Epidermal melanocyte (primary cell): ENCODE measurements around the gene NDUFB5.
"Not testable (repeated sequence)": the region's sequence is repeated elsewhere in the genome, so short reads cannot be mapped to it uniquely, and the experiment has no call there.

Experiments
- DNase-seq: peaks from one replicate; pipeline ENCODE4 v3.0.0; 2011; ENCODE audit warnings: low spot score; ENCODE audit not compliant: insufficient read length

Gene NDUFB5

GRCh38 chr3:179630753-179631451, 26.3 kb downstream of the NDUFB5 start:
- DNase-seq = no peak

GRCh38 chr3:179640469-179640868, 35.9 kb downstream of the NDUFB5 start:
- DNase-seq = no peak

- no peak for DNase-seq
Measured at GRCh38 chr3:179642871-179643270, 38.3 kb downstream of the NDUFB5 start.

GRCh38 chr3:179643837-179644236, 39.2 kb downstream of the NDUFB5 start:
- not testable (repeated sequence) for DNase-seq

- no peak for DNase-seq
Measured at GRCh38 chr3:179646177-179646576, 41.6 kb downstream of the NDUFB5 start.

GRCh38 chr3:179651687-179652446, 47.3 kb downstream of the NDUFB5 start:
- DNase-seq = no peak

GRCh38 chr3:179652447-179653095, 48.0 kb downstream of the NDUFB5 start, which contains the start of gene USP13:
USP13 (plus strand) TSS chr3:179653040; CDS start chr3:179653226, 186 bp downstream.
- DNase-seq = peak; percentile 50

- DNase-seq = peak; percentile 54
Measured at GRCh38 chr3:179653096-179653797, 48.7 kb downstream of the NDUFB5 start.

- DNase-seq = no peak
Measured at GRCh38 chr3:179655236-179655635, 50.6 kb downstream of the NDUFB5 start.

- DNase-seq = no peak
Measured at GRCh38 chr3:179658606-179659005, 54.0 kb downstream of the NDUFB5 start.

DNA sequence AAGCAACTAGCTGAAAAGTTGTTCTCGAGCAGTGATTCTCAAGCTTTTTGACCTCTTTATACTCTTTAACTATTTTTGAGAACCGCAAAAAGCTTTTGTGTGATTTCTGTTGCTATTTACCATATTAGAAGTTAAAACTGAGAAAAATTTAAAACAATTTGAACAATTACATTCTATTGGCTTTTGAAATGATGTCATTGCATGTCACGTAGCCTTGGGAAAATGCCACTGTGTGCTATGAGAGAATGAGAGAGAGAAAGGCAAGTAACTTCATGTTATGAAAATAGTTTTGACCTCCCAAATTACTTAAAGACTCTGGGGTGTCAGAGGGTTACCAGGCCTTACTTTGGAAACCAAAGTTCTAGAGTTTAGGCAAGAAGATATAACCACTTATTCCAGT, 56.3 kb downstream of the NDUFB5 start:
- DNase-seq = no peak

DNA sequence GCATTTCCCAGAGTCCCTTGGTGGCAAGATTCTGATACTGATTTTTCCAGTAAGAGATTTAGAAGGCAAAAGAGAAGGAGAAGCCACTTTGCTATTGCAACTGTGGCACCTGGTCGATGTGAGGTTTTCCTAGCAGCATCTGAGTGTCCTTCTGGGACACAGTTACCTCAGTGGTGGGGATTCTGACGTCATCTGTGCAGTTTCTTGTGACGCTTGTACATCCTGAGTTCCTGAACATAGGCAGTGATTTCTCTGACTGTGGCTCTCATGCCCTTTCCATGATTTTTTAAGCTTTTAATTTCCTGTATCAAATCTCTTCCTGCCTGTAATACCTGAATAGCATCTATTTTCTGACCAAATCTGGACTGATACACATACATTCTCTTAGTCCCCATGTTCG, 57.2 kb downstream of the NDUFB5 start:
- DNase-seq = no peak

DNA sequence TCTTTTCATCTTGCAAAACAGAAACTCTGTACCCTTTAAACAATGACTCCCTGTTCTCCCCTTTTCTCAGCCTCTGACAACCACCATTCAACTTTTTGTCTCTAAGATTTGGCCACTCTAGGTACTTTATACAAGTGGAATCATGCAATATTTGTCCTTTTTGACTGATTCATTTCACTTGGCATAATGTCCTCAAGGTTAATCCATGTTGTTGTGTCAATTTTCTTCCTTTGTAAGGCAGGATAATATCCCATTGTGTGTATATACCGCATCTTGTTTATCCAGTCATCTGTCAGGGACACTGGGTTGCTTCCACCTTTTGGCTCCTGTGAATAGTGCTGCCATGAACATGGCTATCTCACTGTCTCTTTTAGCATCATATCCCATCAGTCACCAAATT, 58.5 kb downstream of the NDUFB5 start:
- DNase-seq = no peak

DNA sequence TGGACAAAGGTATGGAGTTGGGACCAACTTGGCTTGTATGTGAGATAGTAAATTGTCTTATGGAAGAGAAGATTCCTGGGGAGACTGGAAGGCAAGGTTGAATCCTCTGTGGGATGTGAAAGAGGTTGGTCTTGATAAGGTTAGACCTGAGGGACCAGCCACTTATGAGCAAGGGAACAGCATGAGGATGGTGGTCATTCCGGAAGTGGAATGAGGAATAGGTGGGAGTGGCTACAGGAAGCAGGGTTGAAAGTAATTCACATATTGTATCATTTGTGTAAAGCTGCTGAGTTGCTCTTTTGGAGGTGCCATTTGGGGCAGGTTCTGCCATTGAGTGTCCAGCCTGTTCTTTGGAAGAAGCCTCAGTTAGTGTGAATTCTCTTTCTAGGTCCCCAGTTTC, 61.4 kb downstream of the NDUFB5 start:
- no peak for DNase-seq

DNA sequence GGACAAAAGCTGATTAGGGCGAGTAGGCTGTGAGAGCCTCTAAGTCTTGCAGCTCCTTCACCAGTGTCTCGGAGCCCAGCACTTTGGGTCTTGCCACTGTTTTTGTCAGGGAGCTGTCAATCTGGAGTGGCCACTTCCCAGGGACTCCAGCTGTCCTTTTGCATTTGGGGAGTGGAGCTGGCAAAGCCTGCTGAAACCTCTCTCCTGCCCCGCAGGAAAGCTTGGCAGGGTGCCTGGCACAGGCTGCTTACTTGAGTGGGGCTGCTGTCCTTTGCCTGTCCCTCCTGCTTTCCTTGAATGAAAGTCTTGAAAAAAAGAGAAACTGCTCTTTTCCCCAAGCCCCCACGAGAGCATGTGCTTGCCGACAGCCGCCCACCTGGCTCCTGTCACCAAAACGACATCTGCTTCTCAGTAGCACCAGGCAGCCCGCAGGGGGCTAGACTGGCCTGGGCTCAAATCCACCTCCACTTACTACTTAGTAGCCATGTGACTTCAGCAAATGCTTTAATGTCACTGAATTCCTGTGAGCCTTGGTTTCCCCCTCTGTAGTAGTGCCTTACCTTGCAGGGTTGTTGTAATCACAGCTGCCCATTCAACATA, 61.9 kb downstream of the NDUFB5 start:
- DNase-seq = no peak

- no peak for DNase-seq
Measured at GRCh38 chr3:179668429-179668828, 63.8 kb downstream of the NDUFB5 start.

- no peak for DNase-seq
Measured at GRCh38 chr3:179670311-179670710, 65.7 kb downstream of the NDUFB5 start.

- DNase-seq = no peak
Measured at GRCh38 chr3:179671309-179671708, 66.7 kb downstream of the NDUFB5 start.

DNA sequence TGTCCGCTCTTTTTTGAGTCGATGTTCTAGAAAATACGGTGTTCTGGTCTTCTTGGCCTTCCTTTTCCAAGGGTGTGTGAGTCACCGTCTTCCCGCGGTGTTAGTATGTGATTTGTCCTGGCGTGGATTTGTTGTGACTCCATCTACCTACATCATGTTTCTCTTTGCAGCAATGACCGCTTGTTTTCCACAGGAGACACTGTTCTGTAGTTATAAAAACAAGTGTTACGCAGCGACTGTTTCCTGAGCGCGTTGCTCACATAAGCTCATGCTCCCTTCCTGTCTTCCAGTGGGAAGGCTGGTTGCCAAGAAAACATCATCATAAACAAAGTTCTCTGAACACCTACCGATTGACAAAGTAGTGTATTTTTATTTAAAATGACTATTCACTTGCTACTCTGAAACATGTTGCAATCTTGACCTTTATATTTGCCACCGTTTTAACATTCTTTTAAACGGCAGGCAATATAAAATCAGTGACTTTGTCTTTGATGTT, 67.2 kb downstream of the NDUFB5 start:
- DNase-seq = no peak

DNA sequence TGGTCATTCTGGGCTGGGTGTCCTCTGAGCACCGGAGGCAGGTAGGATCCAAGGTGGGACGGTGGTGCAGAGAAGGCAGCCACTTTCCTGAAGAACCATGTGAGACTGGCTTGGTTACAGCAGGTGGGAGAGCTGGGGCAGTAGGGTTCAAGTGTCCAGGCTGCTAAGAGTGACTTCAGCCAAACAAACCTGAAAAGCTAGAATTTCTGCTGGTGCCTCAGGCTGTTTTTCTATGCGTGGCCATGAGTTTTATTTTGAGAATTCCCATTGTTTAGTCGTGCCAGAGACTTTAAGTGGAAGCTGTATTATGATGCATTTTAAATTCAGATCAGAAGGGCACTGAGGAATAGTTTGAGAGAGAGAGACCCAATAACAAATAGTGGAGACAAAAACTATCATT, 68.3 kb downstream of the NDUFB5 start:
- DNase-seq = no peak

DNA sequence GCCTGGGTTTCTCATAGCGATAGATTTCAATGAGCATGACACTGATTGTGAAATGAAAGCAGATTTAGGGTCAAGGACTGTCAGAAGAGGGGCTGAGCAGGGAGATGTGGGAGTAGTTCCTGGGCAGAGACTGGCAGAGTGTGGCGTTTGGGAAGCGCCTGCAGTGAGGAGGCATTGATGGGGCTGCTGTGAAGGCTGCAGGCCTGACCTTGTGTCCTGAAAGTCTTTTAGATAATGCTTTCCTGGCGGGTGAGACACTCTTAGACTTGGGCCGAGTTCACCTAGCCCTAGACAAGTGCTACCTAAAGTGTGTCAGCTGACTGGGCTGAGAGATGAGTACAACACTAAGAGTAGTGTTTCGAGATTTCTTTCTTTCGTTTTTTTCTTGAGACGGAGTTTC, 68.9 kb downstream of the NDUFB5 start:
- DNase-seq = no peak
